ENCODE measurements around the gene PRRG4.

PRRG4 gene

DNA sequence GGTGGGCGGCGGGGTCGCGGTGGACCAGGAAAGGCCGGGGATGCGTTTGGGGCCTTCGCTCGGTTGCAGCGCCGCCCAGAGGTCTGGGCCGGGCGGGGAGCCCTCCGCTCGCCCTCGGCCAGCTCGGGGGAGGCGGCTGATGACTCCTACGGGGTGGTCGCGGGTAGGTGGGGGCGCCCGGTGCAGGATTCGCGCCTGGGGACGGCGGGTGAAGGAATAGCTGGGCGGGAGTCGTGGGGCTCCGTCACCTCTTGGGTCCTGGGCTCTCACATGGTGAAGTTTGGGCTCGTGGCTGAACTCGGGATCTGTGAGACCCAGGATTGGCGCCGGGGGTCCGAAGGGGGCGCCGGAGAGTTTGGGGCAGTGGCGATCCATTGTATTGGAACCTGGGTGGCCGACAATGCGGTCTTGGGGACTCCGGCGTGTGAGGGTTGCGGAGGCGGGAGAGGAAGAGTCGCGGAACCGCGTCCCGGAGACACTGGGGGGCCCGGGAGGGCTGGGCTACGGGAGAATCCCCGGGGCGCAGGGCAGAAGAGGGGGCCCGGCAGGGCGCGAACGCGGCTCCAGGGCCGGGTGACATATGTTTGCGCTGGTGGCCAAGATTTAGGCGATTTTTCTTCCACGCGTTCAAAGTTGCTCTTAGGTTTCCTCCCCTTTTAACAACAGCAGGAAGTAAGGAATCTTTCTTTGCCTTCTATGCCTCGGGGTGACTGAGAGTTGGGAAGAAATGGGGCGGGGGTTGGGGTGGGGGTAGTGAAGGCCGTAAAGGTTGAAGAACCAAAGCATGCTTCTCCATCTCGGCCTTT, 63.8 kb downstream of the PRRG4 start:
- Histone ChIP-seq H3K4me1 (ENCODE audit: insufficient read depth, poor library complexity, severe bottlenecking) (peaks cover 15% of the 10 kb centered on the region), H3K4me3 (ENCODE audit: severe bottlenecking) (peak overlapping the region; percentile 59), H3K36me3 (ENCODE audit: low read depth) (peaks cover 7% of the 10 kb centered on the region; the same call in 1 of the 2 replicates), H3K27ac (ENCODE audit: poor library complexity, severe bottlenecking) (peak overlapping the region; percentile 78), H3K9me3 (ENCODE audit: severe bottlenecking) (no peaks in the 10 kb centered on the region), H3K27me3 (ENCODE audit: insufficient read depth, poor library complexity, severe bottlenecking) (no peaks in the 10 kb centered on the region)
- DNase-seq (ENCODE audit: low spot score) (no peak), ATAC-seq (ENCODE audit: low read depth) (peak; percentile 37)
- TF ChIP-seq, protein P1, sequence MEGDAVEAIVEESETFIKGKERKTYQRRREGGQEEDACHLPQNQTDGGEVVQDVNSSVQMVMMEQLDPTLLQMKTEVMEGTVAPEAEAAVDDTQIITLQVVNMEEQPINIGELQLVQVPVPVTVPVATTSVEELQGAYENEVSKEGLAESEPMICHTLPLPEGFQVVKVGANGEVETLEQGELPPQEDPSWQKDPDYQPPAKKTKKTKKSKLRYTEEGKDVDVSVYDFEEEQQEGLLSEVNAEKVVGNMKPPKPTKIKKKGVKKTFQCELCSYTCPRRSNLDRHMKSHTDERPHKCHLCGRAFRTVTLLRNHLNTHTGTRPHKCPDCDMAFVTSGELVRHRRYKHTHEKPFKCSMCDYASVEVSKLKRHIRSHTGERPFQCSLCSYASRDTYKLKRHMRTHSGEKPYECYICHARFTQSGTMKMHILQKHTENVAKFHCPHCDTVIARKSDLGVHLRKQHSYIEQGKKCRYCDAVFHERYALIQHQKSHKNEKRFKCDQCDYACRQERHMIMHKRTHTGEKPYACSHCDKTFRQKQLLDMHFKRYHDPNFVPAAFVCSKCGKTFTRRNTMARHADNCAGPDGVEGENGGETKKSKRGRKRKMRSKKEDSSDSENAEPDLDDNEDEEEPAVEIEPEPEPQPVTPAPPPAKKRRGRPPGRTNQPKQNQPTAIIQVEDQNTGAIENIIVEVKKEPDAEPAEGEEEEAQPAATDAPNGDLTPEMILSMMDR (IDR thresholded peaks at IDR 0.05; ENCODE audit: poor library complexity, severe bottlenecking) = peak; percentile 64

DNA sequence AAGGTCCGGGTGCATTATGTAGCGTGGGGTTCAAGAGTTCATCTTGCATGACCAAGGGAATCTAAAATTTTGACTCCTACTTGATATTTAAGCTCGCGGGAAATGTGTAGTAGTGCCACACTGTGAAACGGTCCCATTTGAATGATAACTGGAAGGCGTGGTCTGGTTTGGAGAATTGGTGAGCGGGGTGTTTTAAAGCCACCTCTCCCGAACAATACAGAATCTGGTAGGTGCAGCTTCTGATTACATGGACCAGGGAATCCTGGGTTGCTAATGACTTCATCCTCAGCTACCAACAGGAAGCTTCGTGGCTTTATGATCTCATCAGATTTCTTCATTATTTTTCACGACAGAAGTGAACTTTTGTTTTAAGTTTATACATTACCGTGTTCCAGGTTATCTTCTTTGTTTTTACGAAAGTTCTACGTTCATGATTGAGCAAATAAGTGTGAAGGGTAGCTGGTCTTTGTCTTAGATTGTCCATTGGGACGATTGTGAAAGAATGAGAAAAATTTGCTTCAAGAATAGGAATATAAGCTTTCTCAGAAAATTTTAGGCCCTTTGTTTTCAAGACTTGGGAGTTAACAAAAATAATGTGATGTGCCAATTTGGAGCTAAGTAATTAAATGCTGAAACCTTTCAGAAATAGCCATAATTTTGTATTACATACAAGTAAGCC, 64.6 kb downstream of the PRRG4 start:
- Histone ChIP-seq H3K27me3 (ENCODE audit: insufficient read depth, poor library complexity, severe bottlenecking) (no peaks in the 10 kb centered on the region), H3K4me3 (ENCODE audit: severe bottlenecking) (peak overlapping the region; percentile 59), H3K9me3 (ENCODE audit: severe bottlenecking) (no peaks in the 10 kb centered on the region), H3K4me1 (ENCODE audit: insufficient read depth, poor library complexity, severe bottlenecking) (peaks cover 15% of the 10 kb centered on the region), H3K27ac (ENCODE audit: poor library complexity, severe bottlenecking) (peak overlapping the region; percentile 78), H3K36me3 (ENCODE audit: low read depth) (peaks cover 14% of the 10 kb centered on the region)
- TF ChIP-seq, protein P1 (IDR thresholded peaks at IDR 0.05; ENCODE audit: poor library complexity, severe bottlenecking) = no peak
- ATAC-seq (ENCODE audit: low read depth) = peak; percentile 80
- DNase-seq (ENCODE audit: low spot score) = no peak

DNA sequence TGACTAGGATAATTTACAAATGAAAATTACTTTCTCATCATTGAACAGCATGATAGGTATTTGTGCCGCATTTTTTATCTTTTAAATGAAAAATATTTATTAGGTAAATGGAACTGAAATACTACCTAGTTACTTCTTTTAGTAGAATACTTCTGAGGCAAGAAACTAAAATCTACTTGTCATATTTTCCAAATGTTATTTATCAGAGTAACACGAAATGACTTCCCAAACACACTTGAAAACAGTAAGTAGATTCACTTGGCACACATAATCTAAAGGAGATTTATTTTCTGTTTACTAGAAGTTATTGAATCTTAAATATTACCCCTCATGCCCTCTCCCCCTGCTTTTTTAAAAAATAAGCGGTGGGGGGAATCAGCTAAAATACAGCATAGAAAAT, 65.2 kb downstream of the PRRG4 start:
- no peak for DNase-seq (ENCODE audit: low spot score)
- Histone ChIP-seq H3K9me3 (ENCODE audit: severe bottlenecking) (no peaks in the 10 kb centered on the region), H3K27ac (ENCODE audit: poor library complexity, severe bottlenecking) (peak overlapping the region; percentile 78), H3K36me3 (ENCODE audit: low read depth) (peaks cover 15% of the 10 kb centered on the region), H3K4me3 (ENCODE audit: severe bottlenecking) (peak overlapping the region; percentile 59), H3K4me1 (ENCODE audit: insufficient read depth, poor library complexity, severe bottlenecking) (peaks cover 15% of the 10 kb centered on the region), H3K27me3 (ENCODE audit: insufficient read depth, poor library complexity, severe bottlenecking) (no peaks in the 10 kb centered on the region)
- TF ChIP-seq, protein P1 (IDR thresholded peaks at IDR 0.05; ENCODE audit: poor library complexity, severe bottlenecking) = no peak
- no peak for ATAC-seq (ENCODE audit: low read depth)

GRCh38 chr11:32895471-32895870, 65.7 kb downstream of the PRRG4 start:
- Histone ChIP-seq H3K27ac (ENCODE audit: poor library complexity, severe bottlenecking) (no peak overlapping the region), H3K27me3 (ENCODE audit: insufficient read depth, poor library complexity, severe bottlenecking) (no peaks in the 10 kb centered on the region), H3K36me3 (ENCODE audit: low read depth) (peaks cover 19% of the 10 kb centered on the region), H3K4me1 (ENCODE audit: insufficient read depth, poor library complexity, severe bottlenecking) (peaks cover 15% of the 10 kb centered on the region), H3K4me3 (ENCODE audit: severe bottlenecking) (no peak overlapping the region), H3K9me3 (ENCODE audit: severe bottlenecking) (no peaks in the 10 kb centered on the region)
- no peak for DNase-seq (ENCODE audit: low spot score)
- TF ChIP-seq, protein P1 (IDR thresholded peaks at IDR 0.05; ENCODE audit: poor library complexity, severe bottlenecking) = no peak
- no peak for ATAC-seq (ENCODE audit: low read depth)
